A549 (cell line): Measurements from ENCODE around the gene PCDHGA9.

Experiments
- CTCF ChIP-seq: fragments of >200 bp; sonication (Bioruptor Twin); formaldehyde crosslinking; IDR thresholded peaks from 3 replicates; pipeline ENCODE4 v1.5.1; 2016
- E2F6 ChIP-seq: IDR thresholded peaks from 2 replicates; pipeline ENCODE4 v1.6.1; 2012; ENCODE audit warnings: low read depth, borderline replicate concordance
- EP300 ChIP-seq, 2 experiments: fragments of >200 bp; sonication (Bioruptor Twin); formaldehyde crosslinking; IDR thresholded peaks; 2 replicates in 1 of 2; 3 replicates in 1 of 2; pipeline ENCODE4 v1.6.1; 2016 to 2017
- MAZ ChIP-seq: fragments of 150-350 bp; IDR thresholded peaks from 2 replicates; pipeline ENCODE4 v1.6.1; 2014; ENCODE audit warnings: antibody characterized with exemption, low read depth, low read length, borderline replicate concordance
- POLR2A ChIP-seq: IDR thresholded peaks from 2 replicates; pipeline ENCODE4 v1.6.1; 2012; ENCODE audit warnings: mild to moderate bottlenecking, low read length
- POLR2AphosphoS2 ChIP-seq: conservative IDR thresholded peaks from 2 replicates; pipeline ENCODE4 v1.6.1; 2012; ENCODE audit warnings: low read length, improper control_type of control experiment, inconsistent platforms
- RAD21 ChIP-seq, 2 experiments: fragments of >200 bp in 1 of 2; sonication (Bioruptor Twin) in 1 of 2; formaldehyde crosslinking in 1 of 2; IDR thresholded peaks in 1 of 2; conservative IDR thresholded peaks in 1 of 2; 2 replicates in 1 of 2; 3 replicates in 1 of 2; pipeline ENCODE4 v1.6.1; 2012 to 2018; ENCODE audit warnings: inconsistent platforms in 1 of 2
- TP53 ChIP-seq: fragments of 250-450 bp; sonication (Bioruptor Pico); IDR thresholded peaks from 2 replicates; pipeline ENCODE4 v1.5.0; 2021; ENCODE audit warnings: mild to moderate bottlenecking, moderate library complexity

GRCh38 chr5:141393267-141393666, 9.3 kb upstream of the PCDHGA9 start:
- no peak for TF ChIP-seq POLR2AphosphoS2
- no peak for TF ChIP-seq POLR2A
- no peak for TF ChIP-seq CTCF
- no peak for TF ChIP-seq MAZ
- TF ChIP-seq EP300 (IDR thresholded peaks at IDR 0.05) = no peak
- TF ChIP-seq TP53 = no peak
- no peak for TF ChIP-seq E2F6
- TF ChIP-seq RAD21 (conservative IDR thresholded peaks at IDR 0.05 in 1 of 2, IDR thresholded peaks at IDR 0.05 in 1 of 2) = no peak
